Stimulated activated CD4-positive, alpha-beta T cell treated with anti-CD3 and anti-CD28 coated beads, TNF-alpha, amount 100 ng/mL, for 48 hours (primary cell): ENCODE results near the gene MPPE1.

Experiments
- DNase-seq, 3 donors: peaks; one replicate each; pipeline ENCODE4 v3.0.0-alpha.2; 2020; ENCODE audit warnings: low read depth in 3 of 3

MPPE1 gene

GRCh38 chr18:11884396-11885030 is 23.6 kb downstream of the MPPE1 start:
- DNase-seq, result no peak

- no peak for DNase-seq
These were observed 25.0 kb downstream of the MPPE1 start for GRCh38 chr18:11883153-11883552.

DNA sequence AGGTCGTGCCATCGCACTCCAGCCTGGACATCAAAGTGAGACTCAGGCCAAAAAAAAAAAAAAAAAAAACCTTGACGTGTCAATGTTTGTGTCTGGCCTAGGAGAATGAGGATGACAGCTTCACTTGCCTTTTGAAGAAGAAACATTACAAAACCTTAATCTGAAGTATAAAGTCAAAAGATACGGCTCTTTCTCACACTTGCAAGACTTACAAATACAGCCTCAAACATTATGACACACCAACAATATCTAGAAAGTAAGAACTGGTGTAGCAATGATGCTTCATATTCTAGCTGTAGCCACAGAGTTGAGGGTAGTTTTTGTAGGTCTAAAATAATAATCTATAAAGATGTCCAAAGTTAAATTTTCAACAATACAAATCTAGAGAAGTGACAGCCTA is 25.5 kb downstream of the MPPE1 start:
- no peak for DNase-seq

- DNase-seq, result no peak
These were observed 27.4 kb downstream of the MPPE1 start for GRCh38 chr18:11880586-11881304.

GRCh38 chr18:11877497-11878135 is 30.5 kb downstream of the MPPE1 start:
- DNase-seq, result no peak

DNA sequence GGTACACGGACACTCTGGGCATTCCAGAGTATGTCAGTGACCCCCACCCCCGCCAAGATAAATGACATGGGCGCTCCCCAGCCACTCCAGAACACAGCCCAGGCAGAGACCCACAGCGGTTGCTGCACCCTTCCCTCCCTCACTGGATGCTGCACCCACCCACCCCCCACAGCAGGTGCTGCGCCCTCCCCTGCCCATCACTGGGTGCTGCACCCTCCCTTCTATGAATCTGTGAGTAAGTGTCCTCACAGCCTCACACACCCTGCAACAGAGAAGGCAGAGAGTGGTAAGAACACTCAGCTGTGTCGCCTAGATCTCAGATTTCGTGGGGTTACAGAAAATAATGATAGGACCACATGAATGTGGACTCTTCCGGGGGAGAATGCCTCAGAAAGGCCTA is 33.4 kb downstream of the MPPE1 start:
- DNase-seq, result no peak

- DNase-seq, result no peak
These were observed 34.3 kb downstream of the MPPE1 start for GRCh38 chr18:11873670-11874340.

GRCh38 chr18:11872479-11873136 is 35.5 kb downstream of the MPPE1 start:
- no peak for DNase-seq

GRCh38 chr18:11871501-11871900 is 36.6 kb downstream of the MPPE1 start:
- no peak for DNase-seq

DNA sequence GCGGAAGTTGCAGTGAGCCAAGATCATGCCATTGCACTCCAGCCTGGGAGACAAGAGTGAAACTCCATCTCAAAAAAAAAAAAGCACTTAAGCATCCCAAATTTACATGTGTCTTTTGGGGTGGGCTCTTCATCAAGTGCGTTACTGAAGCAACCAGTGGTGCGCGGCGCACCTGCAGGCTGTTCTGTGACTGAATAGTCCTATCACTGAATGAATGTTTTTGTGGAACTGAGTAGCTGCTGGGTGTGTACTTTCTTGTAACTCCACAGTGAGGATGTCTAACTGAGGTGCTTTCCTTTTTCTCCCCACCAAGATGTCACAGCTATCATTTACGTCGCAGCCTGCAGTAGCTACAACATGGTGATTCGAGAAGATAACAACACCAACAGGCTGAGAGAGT is 39.9 kb downstream of the MPPE1 start:
- no peak for DNase-seq

DNA sequence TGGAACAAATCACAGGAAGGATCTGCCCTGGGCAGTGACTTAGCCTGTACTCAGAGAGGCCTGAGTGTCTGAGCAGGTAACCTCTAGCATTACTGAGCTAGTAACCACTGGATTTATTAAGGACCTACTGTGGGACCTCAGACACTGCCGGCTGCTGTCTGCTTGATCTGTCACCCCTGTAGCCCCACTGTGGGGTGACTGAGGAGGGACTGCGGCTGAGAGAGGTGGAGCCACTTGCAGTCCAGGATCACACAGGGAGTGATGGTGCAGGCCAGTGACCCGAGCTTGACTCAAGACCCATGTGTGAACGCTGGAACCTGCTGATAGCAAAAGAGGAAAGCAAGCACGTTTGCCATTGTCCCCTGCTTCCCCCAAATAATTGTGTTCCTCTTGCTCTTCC is 41.4 kb downstream of the MPPE1 start:
- no peak for DNase-seq

DNA sequence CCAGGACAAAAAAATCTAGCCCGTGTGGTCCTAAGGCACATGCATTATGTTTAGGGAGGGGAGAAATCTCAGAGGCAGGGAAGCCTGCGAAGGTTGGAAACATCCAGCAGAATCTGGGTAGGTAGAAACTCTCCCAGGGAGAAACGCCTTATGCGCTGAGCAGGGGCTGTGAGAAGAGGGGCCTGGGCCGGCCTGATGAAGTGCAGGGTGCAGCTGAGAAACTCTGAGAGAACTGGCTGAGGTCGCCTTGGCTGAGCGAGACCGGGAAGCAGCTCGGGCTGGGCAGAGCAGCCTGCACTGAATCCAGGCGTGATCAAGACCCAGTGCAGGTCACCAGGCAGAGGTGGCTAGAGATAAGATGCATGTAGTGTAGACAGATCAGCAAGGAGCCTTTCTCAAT is 41.8 kb downstream of the MPPE1 start:
- no peak for DNase-seq

DNA sequence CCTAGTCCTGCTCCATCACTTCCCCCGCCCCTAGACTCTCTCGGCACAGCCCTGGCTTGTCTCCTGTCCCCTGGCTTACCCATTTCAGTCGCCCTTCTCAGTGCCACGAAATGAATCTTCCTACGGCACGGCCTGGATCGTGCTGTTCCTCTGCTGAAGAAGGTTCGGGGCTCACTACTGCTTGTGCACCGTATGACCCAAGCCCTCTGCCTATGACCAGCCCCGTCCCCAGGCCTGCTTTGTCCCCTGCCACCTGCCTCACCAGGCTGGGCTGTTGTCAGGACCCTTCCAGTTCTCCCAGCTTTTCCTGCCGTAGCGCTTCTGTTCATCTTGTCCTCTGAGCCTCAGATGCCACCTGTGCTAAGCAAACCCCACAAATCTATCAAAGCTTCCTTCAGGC is 43.0 kb downstream of the MPPE1 start:
- no peak for DNase-seq

DNA sequence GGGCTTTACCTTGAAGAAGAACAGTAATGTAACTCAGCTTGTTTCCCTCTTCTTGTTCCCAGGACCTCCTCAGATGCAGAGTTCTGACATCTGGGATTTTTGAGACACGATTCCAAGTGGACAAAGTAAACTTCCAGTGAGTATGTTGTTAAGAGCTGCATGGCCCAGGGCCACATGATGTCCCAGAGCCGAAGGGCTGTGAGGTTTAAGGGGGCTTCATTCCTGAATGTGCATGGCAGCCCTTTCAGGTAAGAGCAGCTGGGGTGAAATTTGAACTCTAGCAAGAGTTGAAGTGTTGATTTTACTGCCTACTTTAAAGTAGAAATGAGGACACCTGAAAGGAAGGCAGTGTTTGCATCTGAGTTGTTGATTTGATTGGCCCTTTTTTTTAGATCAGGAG is 43.6 kb downstream of the MPPE1 start:
- DNase-seq, result no peak

- no peak for DNase-seq
These were observed 45.5 kb downstream of the MPPE1 start for GRCh38 chr18:11862468-11863137.

DNA sequence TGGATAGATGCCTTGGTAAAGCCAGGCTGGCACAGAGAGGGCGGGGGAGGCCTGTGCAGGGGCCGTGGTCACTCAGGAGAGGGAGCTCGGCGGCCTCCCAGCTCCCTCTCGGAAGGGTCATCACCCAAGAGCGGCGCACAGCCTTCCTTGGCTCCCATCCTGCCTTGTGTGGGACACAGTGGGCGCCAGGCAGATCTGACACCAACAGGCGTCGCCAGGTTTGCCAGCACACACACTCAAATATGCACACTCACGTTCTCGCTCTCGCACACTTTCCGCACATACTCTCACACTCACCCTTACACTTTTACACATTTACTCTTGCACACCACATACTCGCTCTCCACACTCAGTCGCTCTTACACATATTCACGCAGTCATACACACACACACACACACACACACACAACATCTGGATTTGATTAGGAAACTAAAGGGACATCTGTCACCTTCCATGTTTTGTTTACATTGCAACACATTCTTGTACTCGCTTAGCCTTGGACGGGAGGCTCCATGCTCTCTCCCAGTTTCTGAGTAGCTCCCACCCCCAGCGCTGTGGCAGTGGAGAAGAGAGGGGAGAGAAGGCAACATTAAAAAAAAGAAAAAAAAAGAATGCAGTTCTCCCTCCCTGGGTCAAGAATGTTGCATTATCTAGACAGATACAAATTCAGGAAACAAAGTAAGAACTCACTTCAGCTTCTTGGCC is 46.4 kb downstream of the MPPE1 start:
- DNase-seq, result no peak

- DNase-seq, result no peak
These were observed 47.3 kb downstream of the MPPE1 start for GRCh38 chr18:11860594-11861450.

GRCh38 chr18:11859903-11860407 is 48.2 kb downstream of the MPPE1 start:
- no peak for DNase-seq

- no peak for DNase-seq
These were observed 48.8 kb downstream of the MPPE1 start for GRCh38 chr18:11859282-11859830.
